OCI-LY3 (cell line): ENCODE results near the gene MROH8.

ENCODE experiments used
- H2AFZ ChIP-seq: fragments of 200-600, 300-600 bp; shearing (Covaris generic); 2 replicates; pipeline ENCODE4 v1.6.0; 2014; ENCODE audit warnings: antibody characterized with exemption, low read depth, low read length
- H3K27ac ChIP-seq: fragments of 200-600, 300-600 bp; sonication (generic); 2 replicates; pipeline ENCODE4 v1.5.1; 2014; ENCODE audit warnings: mild to moderate bottlenecking, low read length, moderate library complexity, mixed read lengths
- H3K27me3 ChIP-seq: fragments of 200-600, 300-600 bp; sonication (generic); 2 replicates; pipeline ENCODE4 v1.6.1; 2014; ENCODE audit warnings: low read depth, low read length, mixed read lengths
- H3K36me3 ChIP-seq: fragments of 200-600, 300-600 bp; sonication (generic); replicated peaks from 2 replicates; pipeline ENCODE3; 2014; ENCODE audit warnings: low read depth, low read length, mixed read lengths
- H3K4me1 ChIP-seq: fragments of 300-600, 200-600 bp; sonication (generic); 2 replicates; pipeline ENCODE4 v1.6.1; 2014; ENCODE audit warnings: low read length, mixed read lengths
- H3K4me2 ChIP-seq: fragments of 200-600, 300-600 bp; sonication (generic); 2 replicates; pipeline ENCODE4 v1.6.1; 2014; ENCODE audit warnings: low read length, mixed read lengths
- H3K4me3 ChIP-seq: fragments of 300-600, 200-600 bp; sonication (generic); 2 replicates; pipeline ENCODE4 v1.5.1; 2014; ENCODE audit warnings: antibody characterized with exemption, mild to moderate bottlenecking, low read length, moderate library complexity
- H3K79me2 ChIP-seq: fragments of 300-600, 200-600 bp; shearing (Covaris generic); 2 replicates; pipeline ENCODE4 v1.6.1; 2014; ENCODE audit warnings: mild to moderate bottlenecking, low read length, mixed read lengths
- H3K9ac ChIP-seq: fragments of 300-600, 200-600 bp; shearing (Covaris generic); 2 replicates; pipeline ENCODE4 v1.6.0; 2014; ENCODE audit warnings: mild to moderate bottlenecking, low read length, moderate library complexity
- H3K9me3 ChIP-seq: fragments of 200-600, 300-600 bp; shearing (Covaris generic); 2 replicates; pipeline ENCODE4 v1.6.1; 2014; ENCODE audit warnings: low read length, mixed read lengths; ENCODE audit not compliant: insufficient read depth
- H4K20me1 ChIP-seq: fragments of 200-600, 300-600 bp; sonication (generic); 2 replicates; pipeline ENCODE4 v1.6.1; 2016; ENCODE audit warnings: low read length, mixed read lengths; ENCODE audit not compliant: insufficient read depth
- CTCF ChIP-seq: fragments of 200-600, 300-600 bp; sonication (generic); IDR thresholded peaks from 2 replicates; pipeline ENCODE4 v1.5.1; 2014; ENCODE audit warnings: antibody characterized with exemption, low read length, low read depth
- EZH2phosphoT487 ChIP-seq: fragments of 200-600 bp; shearing (Covaris generic); IDR thresholded peaks from 2 replicates; pipeline ENCODE4 v1.6.1; 2018; ENCODE audit warnings: antibody characterized with exemption, mixed run types, low read depth

MROH8 gene

GRCh38 chr20:37178839-37179682 lies at the start of gene MROH8, which contains the start of gene RPN2:
TSS of gene MROH8 (minus strand) at chr20:37179548.
TSS of gene RPN2 (plus strand) at chr20:37179330. CDS start at chr20:37179357, 27 bp downstream.
- H3K79me2 ChIP-seq: peaks cover 64% of the 10 kb centered on the region
- H2AFZ ChIP-seq: peak within 1 kb of the TSS; percentile 54; the same call in 1 of the 2 replicates
- TF ChIP-seq EZH2phosphoT487 (no peak), CTCF (no peak)

GRCh38 chr20:37228656-37229055 lies 49.3 kb upstream of the MROH8 start:
- H2AFZ ChIP-seq: no peak overlapping the region
- H3K9ac ChIP-seq: no peak overlapping the region
- no peaks in the 10 kb centered on the region for H3K79me2 ChIP-seq
- no peaks in the 10 kb centered on the region for H3K9me3 ChIP-seq
- H3K4me3 ChIP-seq: no peak overlapping the region
- no peak for TF ChIP-seq EZH2phosphoT487
- TF ChIP-seq CTCF: no peak
- no peaks in the 10 kb centered on the region for H4K20me1 ChIP-seq
- no peak overlapping the region for H3K27ac ChIP-seq
- H3K27me3 ChIP-seq: no peaks in the 10 kb centered on the region
- no peak overlapping the region for H3K4me2 ChIP-seq
- no peaks in the 10 kb centered on the region for H3K4me1 ChIP-seq
- peaks cover 88% of the 10 kb centered on the region for H3K36me3 ChIP-seq

More at GRCh38 chr20:37178839-37179682, at the start of gene MROH8, which contains the start of gene RPN2:
- peak within 1 kb of the TSS; percentile 79 for H3K4me3 ChIP-seq
- H3K27me3 ChIP-seq: no peaks in the 10 kb centered on the region
- H3K27ac ChIP-seq: peak within 1 kb of the TSS; percentile 77
- peaks cover 26% of the 10 kb centered on the region for H4K20me1 ChIP-seq
- H3K36me3 ChIP-seq: peaks cover 24% of the 10 kb centered on the region
- peaks cover 15% of the 10 kb centered on the region for H3K4me1 ChIP-seq
- peak within 1 kb of the TSS; percentile 90 for H3K4me2 ChIP-seq
- H3K9ac ChIP-seq: peak within 1 kb of the TSS; percentile 88
- H3K9me3 ChIP-seq: no peaks in the 10 kb centered on the region

- no peak overlapping the region for H3K4me2 ChIP-seq
- H2AFZ ChIP-seq: no peak overlapping the region
- TF ChIP-seq CTCF (no peak), EZH2phosphoT487 (no peak)
- no peaks in the 10 kb centered on the region for H3K9me3 ChIP-seq
- no peaks in the 10 kb centered on the region for H4K20me1 ChIP-seq
- no peak overlapping the region for H3K9ac ChIP-seq
- peaks cover 90% of the 10 kb centered on the region for H3K36me3 ChIP-seq
- no peaks in the 10 kb centered on the region for H3K27me3 ChIP-seq
- no peak overlapping the region for H3K4me3 ChIP-seq
- no peak overlapping the region for H3K27ac ChIP-seq
- peaks cover 3% of the 10 kb centered on the region for H3K4me1 ChIP-seq
- no peaks in the 10 kb centered on the region for H3K79me2 ChIP-seq
Observed at GRCh38 chr20:37228082-37228481, 48.7 kb upstream of the MROH8 start.

GRCh38 chr20:37226889-37227288 lies 47.5 kb upstream of the MROH8 start:
- no peaks in the 10 kb centered on the region for H3K9me3 ChIP-seq
- H3K36me3 ChIP-seq: peaks cover 91% of the 10 kb centered on the region
- no peaks in the 10 kb centered on the region for H4K20me1 ChIP-seq
- no peak overlapping the region for H3K27ac ChIP-seq
- peaks cover 15% of the 10 kb centered on the region for H3K4me1 ChIP-seq
- H3K79me2 ChIP-seq: peaks cover 3% of the 10 kb centered on the region; the same call in 1 of the 2 replicates
- no peaks in the 10 kb centered on the region for H3K27me3 ChIP-seq
- TF ChIP-seq CTCF (no peak), EZH2phosphoT487 (no peak)
- H3K4me3 ChIP-seq: no peak overlapping the region
- H3K9ac ChIP-seq: no peak overlapping the region
- H3K4me2 ChIP-seq: no peak overlapping the region
- H2AFZ ChIP-seq: no peak overlapping the region
